Measurements from ENCODE around the gene BCL2. TPM values are rescaled to one million over a fixed set of nuclear protein-coding genes. Genes with fewer than 3 reads are reported as not detected.
"Not testable (repeated sequence)": the region's sequence is repeated elsewhere in the genome, so short reads cannot be mapped to it uniquely, and the experiment has no call there.

BCL2 gene
- total RNA-seq, 1 donor from 2014 or later, result 4.9 TPM

DNA sequence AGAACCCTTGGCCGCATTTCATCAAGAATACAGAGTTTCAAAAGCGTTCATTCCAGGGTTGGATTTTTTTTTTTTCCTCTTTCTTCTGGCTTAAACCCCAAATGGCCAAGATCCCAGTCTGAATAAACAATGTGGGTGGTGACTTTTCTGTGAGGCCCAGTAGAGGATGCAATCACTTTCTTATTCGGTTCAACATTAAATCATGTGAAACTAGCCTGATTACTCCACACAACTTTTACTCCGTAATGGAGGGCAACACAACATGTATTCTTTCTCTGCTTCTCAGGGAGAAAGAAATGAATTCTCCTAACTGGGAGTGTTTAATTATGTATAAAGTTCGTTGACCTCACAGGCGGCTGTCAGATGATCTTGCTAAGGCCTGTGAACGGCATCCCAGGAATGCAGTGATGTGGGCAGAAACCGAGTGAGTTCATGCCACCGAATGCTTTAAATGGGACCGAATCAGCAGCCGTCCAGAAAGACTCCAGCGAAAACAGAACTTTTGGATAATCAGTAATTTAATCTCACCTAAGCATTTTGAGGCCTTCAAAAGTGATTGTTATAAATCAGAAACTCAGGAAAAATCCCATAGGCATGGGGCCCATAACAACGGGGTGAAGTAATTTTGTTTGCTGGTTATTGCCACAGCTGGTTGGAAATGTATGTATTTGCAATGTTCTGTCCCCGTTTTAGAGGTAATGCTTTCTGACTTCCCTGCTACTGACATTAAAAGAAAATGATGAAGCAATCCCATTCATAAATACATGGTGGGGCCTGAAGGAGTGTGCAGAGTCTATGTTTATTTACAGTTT, 81.5 kb downstream of the BCL2 start:
- H3K4me1 Mint-ChIP-seq, result peaks cover 36% of the 10 kb centered on the region
- H3K9me3 Mint-ChIP-seq, result no peaks in the 10 kb centered on the region
- H3K27me3 Mint-ChIP-seq (ENCODE audit: insufficient read depth, low read depth), result no peaks in the 10 kb centered on the region
- no peaks in the 10 kb centered on the region for H3K9me3 ChIP-seq (ENCODE audit: low read depth)
- no peaks in the 10 kb centered on the region for H3K79me2 ChIP-seq (ENCODE audit: low read depth)
- peaks cover 4% of the 10 kb centered on the region for H3F3A ChIP-seq (ENCODE audit: low read depth)
- peak overlapping the region; percentile 17 for H3K4me2 ChIP-seq
- peak overlapping the region; percentile 40 for H2AFZ ChIP-seq (replicated peaks)
- H3K27ac Mint-ChIP-seq, result peak overlapping the region; percentile 81
- H3K27me3 ChIP-seq, result no peaks in the 10 kb centered on the region
- peak; percentile 81 for DNase-seq (ENCODE audit: low spot score)
- no peak overlapping the region for H3K9ac ChIP-seq
- no peaks in the 10 kb centered on the region for H3K36me3 Mint-ChIP-seq
- H3K4me3 Mint-ChIP-seq, result peak overlapping the region; percentile 43
- H3K36me3 ChIP-seq, result no peaks in the 10 kb centered on the region
- no peaks in the 10 kb centered on the region for H4K20me1 ChIP-seq (ENCODE audit: low read depth)
- peaks cover 22% of the 10 kb centered on the region for H3K4me1 ChIP-seq
- H3K4me3 ChIP-seq, result no peak overlapping the region
- H3K27ac ChIP-seq, result peak overlapping the region; percentile 20
- no peak for TF ChIP-seq EZH2phosphoT487 (IDR thresholded peaks at IDR 0.05)
- no peak for TF ChIP-seq EZH2 (IDR thresholded peaks at IDR 0.05)
- TF ChIP-seq, protein P1, sequence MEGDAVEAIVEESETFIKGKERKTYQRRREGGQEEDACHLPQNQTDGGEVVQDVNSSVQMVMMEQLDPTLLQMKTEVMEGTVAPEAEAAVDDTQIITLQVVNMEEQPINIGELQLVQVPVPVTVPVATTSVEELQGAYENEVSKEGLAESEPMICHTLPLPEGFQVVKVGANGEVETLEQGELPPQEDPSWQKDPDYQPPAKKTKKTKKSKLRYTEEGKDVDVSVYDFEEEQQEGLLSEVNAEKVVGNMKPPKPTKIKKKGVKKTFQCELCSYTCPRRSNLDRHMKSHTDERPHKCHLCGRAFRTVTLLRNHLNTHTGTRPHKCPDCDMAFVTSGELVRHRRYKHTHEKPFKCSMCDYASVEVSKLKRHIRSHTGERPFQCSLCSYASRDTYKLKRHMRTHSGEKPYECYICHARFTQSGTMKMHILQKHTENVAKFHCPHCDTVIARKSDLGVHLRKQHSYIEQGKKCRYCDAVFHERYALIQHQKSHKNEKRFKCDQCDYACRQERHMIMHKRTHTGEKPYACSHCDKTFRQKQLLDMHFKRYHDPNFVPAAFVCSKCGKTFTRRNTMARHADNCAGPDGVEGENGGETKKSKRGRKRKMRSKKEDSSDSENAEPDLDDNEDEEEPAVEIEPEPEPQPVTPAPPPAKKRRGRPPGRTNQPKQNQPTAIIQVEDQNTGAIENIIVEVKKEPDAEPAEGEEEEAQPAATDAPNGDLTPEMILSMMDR (IDR thresholded peaks at IDR 0.05), result no peak

DNA sequence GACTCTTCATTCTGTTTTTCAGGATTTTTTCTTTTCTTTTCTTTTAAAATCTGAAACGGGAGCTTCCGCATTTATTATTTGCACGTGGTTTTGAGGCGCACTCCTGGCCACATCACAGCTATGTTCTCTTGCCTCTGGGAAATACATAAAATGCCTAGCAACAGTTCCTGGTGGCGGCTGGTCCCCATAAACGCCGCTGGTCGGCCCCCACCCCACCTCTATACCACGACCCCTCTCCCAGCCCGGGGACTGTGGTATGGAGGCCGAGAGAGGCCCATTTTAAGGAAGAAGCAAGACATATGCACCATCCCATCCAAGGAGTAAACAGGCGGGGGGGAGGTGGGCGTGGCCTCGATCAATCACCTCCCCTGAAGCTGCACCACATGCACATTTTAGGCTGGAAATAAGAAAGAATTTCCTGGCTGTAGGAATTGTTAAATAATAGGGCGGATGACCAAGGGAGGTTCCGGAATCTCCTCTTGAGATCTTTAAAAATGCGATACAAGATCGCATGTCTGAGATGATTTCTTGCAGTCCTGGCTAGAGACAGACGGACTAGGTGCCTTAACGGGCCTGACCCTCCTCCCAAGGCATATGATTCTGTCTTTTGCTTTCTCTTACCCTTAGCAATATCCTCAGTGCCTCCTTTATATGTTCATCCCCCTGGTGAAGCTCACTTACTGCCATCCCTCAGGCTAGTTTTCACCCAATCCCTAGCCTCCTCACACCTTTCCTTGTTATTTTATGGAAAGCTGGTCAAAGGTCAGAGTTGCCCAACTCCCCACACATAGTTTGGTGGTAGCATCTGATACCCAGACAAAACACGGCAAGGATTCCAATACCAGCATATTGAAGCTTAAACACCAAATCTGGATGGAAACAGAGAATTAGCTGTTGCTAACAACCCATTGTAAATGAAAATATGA, 82.4 kb downstream of the BCL2 start:
- no peak overlapping the region for H2AFZ ChIP-seq (replicated peaks)
- TF ChIP-seq EZH2phosphoT487 (IDR thresholded peaks at IDR 0.05) (no peak), EZH2 (IDR thresholded peaks at IDR 0.05) (no peak)
- TF ChIP-seq, protein P1 (IDR thresholded peaks at IDR 0.05), result no peak
- no peak for DNase-seq (ENCODE audit: low spot score)
- no peaks in the 10 kb centered on the region for H3K9me3 ChIP-seq (ENCODE audit: low read depth)
- Mint-ChIP-seq H3K27me3 (ENCODE audit: insufficient read depth, low read depth) (no peaks in the 10 kb centered on the region), H3K4me3 (no peak overlapping the region), H3K9me3 (no peaks in the 10 kb centered on the region), H3K27ac (peak overlapping the region; percentile 81), H3K4me1 (peaks cover 36% of the 10 kb centered on the region), H3K36me3 (no peaks in the 10 kb centered on the region)
- peak overlapping the region; percentile 20 for H3K27ac ChIP-seq
- peaks cover 22% of the 10 kb centered on the region for H3K4me1 ChIP-seq
- H3K4me3 ChIP-seq, result no peak overlapping the region
- no peaks in the 10 kb centered on the region for H3K79me2 ChIP-seq (ENCODE audit: low read depth)
- peaks cover 4% of the 10 kb centered on the region for H3F3A ChIP-seq (ENCODE audit: low read depth)
- no peaks in the 10 kb centered on the region for H3K27me3 ChIP-seq
- no peak overlapping the region for H3K9ac ChIP-seq
- H3K36me3 ChIP-seq, result no peaks in the 10 kb centered on the region
- peak overlapping the region; percentile 17 for H3K4me2 ChIP-seq
- H4K20me1 ChIP-seq (ENCODE audit: low read depth), result no peaks in the 10 kb centered on the region

DNA sequence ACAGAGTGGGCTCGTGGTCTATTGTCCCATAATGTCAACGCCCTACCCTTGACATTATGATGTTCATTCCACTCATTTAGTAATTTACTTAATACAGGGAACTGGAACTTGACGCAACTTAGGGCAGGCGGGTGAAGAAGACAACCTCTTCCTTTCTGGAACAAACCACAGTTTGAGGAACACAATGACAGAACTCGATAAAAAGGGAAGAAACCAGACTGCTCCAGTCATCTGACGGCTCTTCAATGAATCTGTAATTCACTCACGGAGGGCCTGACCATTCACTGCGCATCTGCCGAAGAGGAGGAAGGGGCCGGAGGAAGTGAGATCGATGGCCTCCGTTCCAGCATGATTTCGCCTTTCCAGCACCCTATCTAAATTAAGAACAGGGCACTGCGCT, 83.2 kb downstream of the BCL2 start:
- H3K36me3 Mint-ChIP-seq, result no peaks in the 10 kb centered on the region

DNA sequence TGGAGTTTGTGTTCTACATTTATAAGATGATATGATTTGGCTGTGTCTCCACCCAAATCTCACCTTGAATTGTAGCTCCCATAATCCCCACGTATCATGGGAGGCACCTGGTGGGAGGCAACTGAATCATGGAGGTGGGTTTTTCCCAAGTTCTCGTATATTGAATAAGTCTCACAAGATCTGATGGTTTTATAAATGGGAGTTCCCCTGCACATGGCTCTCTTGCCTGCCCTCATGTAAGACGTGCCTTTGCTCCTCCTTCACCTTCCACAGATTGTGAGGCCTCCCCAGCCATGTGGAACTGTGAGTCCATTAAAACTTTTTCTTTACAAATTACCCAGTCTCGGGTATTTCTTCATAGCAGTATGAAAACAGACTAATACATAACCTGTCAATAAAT, 83.6 kb downstream of the BCL2 start:
- not testable (repeated sequence) for H3F3A ChIP-seq (ENCODE audit: low read depth); H3K79me2 ChIP-seq (ENCODE audit: low read depth); H3K27me3 ChIP-seq; H3K9me3 Mint-ChIP-seq; H4K20me1 ChIP-seq (ENCODE audit: low read depth); DNase-seq (ENCODE audit: low spot score); H3K27me3 Mint-ChIP-seq (ENCODE audit: insufficient read depth, low read depth); H3K4me2 ChIP-seq; H3K4me3 ChIP-seq; H3K9ac ChIP-seq; H2AFZ ChIP-seq (replicated peaks); H3K27ac Mint-ChIP-seq; H3K4me3 Mint-ChIP-seq; H3K36me3 Mint-ChIP-seq; H3K36me3 ChIP-seq; H3K27ac ChIP-seq; H3K9me3 ChIP-seq (ENCODE audit: low read depth)
- H3K4me1 Mint-ChIP-seq, result peaks cover 36% of the 10 kb centered on the region
- peaks cover 22% of the 10 kb centered on the region for H3K4me1 ChIP-seq

More for the DNA sequence above, 83.2 kb downstream of the BCL2 start:
- H3K9me3 Mint-ChIP-seq, result no peaks in the 10 kb centered on the region
- Histone ChIP-seq H3K4me1 (peaks cover 22% of the 10 kb centered on the region), H3K4me2 (no peak overlapping the region), H3K36me3 (no peaks in the 10 kb centered on the region), H3K27ac (no peak overlapping the region), H4K20me1 (ENCODE audit: low read depth) (no peaks in the 10 kb centered on the region), H3F3A (ENCODE audit: low read depth) (peaks cover 4% of the 10 kb centered on the region), H3K9ac (no peak overlapping the region), H3K4me3 (no peak overlapping the region), H3K79me2 (ENCODE audit: low read depth) (no peaks in the 10 kb centered on the region), H3K9me3 (ENCODE audit: low read depth) (no peaks in the 10 kb centered on the region), H2AFZ (replicated peaks) (no peak overlapping the region), H3K27me3 (no peaks in the 10 kb centered on the region)
- H3K4me3 Mint-ChIP-seq, result no peak overlapping the region
- TF ChIP-seq EZH2phosphoT487 (IDR thresholded peaks at IDR 0.05), result no peak
- TF ChIP-seq, protein P1 (IDR thresholded peaks at IDR 0.05), result no peak
- no peak for TF ChIP-seq EZH2 (IDR thresholded peaks at IDR 0.05)
- H3K27me3 Mint-ChIP-seq (ENCODE audit: insufficient read depth, low read depth), result no peaks in the 10 kb centered on the region
- H3K27ac Mint-ChIP-seq, result peak overlapping the region; percentile 40
- H3K4me1 Mint-ChIP-seq, result peaks cover 36% of the 10 kb centered on the region
- no peak for DNase-seq (ENCODE audit: low spot score)
